H1 (cell line): ENCODE results near the gene RPL21. TPM values are rescaled to one million over a fixed set of nuclear protein-coding genes. Genes with fewer than 3 reads are reported as not detected.
A peak's percentile ranks its signal among the peaks of the same experiment; 100 is the strongest.

Experiments used
- CTCF ChIA-PET: fragments of 300-600 bp; sonication (Branson Sonifier 250); formaldehyde crosslinking; loops from one replicate; lab custom pipeline; 2021; ENCODE audit not compliant: partially characterized antibody; lab: Charles Lee
- POLR2A ChIA-PET: fragments of 300-600 bp; sonication (Branson Sonifier 250); formaldehyde crosslinking; loops from one replicate; lab custom pipeline; 2021; ENCODE audit warnings: inconsistent platforms; ENCODE audit not compliant: partially characterized antibody; lab: Charles Lee
- DNase-seq, 2 experiments: peaks; one replicate each; pipeline versions ENCODE4 v3.0.0 to v3.0.0-alpha.2; 2010 to 2022; ENCODE audit warnings: low spot score in 2 of 2, low read depth in 1 of 2, mixed read lengths in 1 of 2
- FAIRE-seq: peaks from 2 replicates; lab custom pipeline; 2011; peaks lifted over from hg19 to GRCh38; lab: Jason Lieb, UNC
- H2AFZ ChIP-seq: 2 replicates; pipeline ENCODE4 v1.8.1; 2012; ENCODE audit warnings: low read length, inconsistent platforms
- H2AK5ac ChIP-seq: 2 replicates; pipeline ENCODE4 v1.6.1; 2013; ENCODE audit warnings: low read depth, low read length
- H2BK120ac ChIP-seq: replicated peaks from 2 replicates; pipeline ENCODE3; 2013; ENCODE audit warnings: low read depth, low read length, inconsistent platforms
- H2BK12ac ChIP-seq: 2 replicates; pipeline ENCODE4 v1.6.1; 2013; ENCODE audit warnings: low read depth, low read length
- H2BK15ac ChIP-seq: 2 replicates; pipeline ENCODE4 v1.6.1; 2013; ENCODE audit warnings: low read length
- H2BK20ac ChIP-seq: 2 replicates; pipeline ENCODE4 v1.6.1; 2013; ENCODE audit warnings: low read length
- H2BK5ac ChIP-seq: 2 replicates; pipeline ENCODE4 v1.6.1; 2013; ENCODE audit warnings: low read depth, low read length
- H3K14ac ChIP-seq: 2 replicates; pipeline ENCODE4 v1.6.1; 2013; ENCODE audit warnings: inconsistent platforms; ENCODE audit not compliant: insufficient read length
- H3K18ac ChIP-seq: 2 replicates; pipeline ENCODE4 v1.6.1; 2013; ENCODE audit warnings: low read length; ENCODE audit errors: extremely low read depth
- H3K23ac ChIP-seq: 2 replicates; pipeline ENCODE4 v1.6.1; 2013; ENCODE audit warnings: inconsistent platforms; ENCODE audit not compliant: insufficient read length
- H3K23me2 ChIP-seq: 2 replicates; pipeline ENCODE4 v1.6.1; 2013; ENCODE audit warnings: low read depth, low read length
- H3K27ac ChIP-seq: 2 replicates; pipeline ENCODE4 v1.6.1; 2011; ENCODE audit warnings: low read depth, low read length, inconsistent platforms
- H3K27me3 ChIP-seq, 4 experiments: replicated peaks in 1 of 4; 1 replicate in 1 of 4; 2 replicates in 3 of 4; pipeline versions ENCODE4 v1.6.1 to v1.8.1; 2011 to 2013; ENCODE audit warnings: low read length in 3 of 4, mild to moderate bottlenecking in 3 of 4, inconsistent platforms in 2 of 4, mixed read lengths in 2 of 4, moderate library complexity in 1 of 4; ENCODE audit not compliant: control insufficient read depth in 3 of 4, insufficient read depth in 3 of 4; ENCODE audit errors: extremely low read depth in 1 of 4
- H3K36me3 ChIP-seq, 4 experiments: 2 replicates each; pipeline versions ENCODE4 v1.6.1 to v1.8.1; 2011 to 2013; ENCODE audit warnings: mild to moderate bottlenecking in 4 of 4, low read length in 3 of 4, moderate library complexity in 2 of 4, control low read depth in 1 of 4, inconsistent platforms in 1 of 4; ENCODE audit not compliant: insufficient read depth in 4 of 4, control insufficient read depth in 2 of 4
- H3K4ac ChIP-seq: replicated peaks from 2 replicates; pipeline ENCODE3; 2013; ENCODE audit warnings: low read length, low read depth, mixed read lengths, inconsistent platforms; ENCODE audit not compliant: insufficient read length
- H3K4me1 ChIP-seq, 4 experiments: replicated peaks in 1 of 4; 1 replicate in 1 of 4; 2 replicates in 3 of 4; pipeline versions ENCODE4 v1.6.1 to v1.8.1; 2011 to 2013; ENCODE audit warnings: low read length in 3 of 4, inconsistent platforms in 2 of 4, mixed read lengths in 1 of 4; ENCODE audit not compliant: insufficient read depth in 4 of 4, control insufficient read depth in 3 of 4
- H3K4me2 ChIP-seq, 2 experiments: 2 replicates each; pipeline versions ENCODE4 v1.6.1 to v1.8.1; 2011 to 2013; ENCODE audit warnings: low read depth in 2 of 2, low read length in 2 of 2, control low read depth in 1 of 2, inconsistent platforms in 1 of 2, mild to moderate bottlenecking in 1 of 2; ENCODE audit not compliant: insufficient read depth in 1 of 2
- H3K4me3 ChIP-seq, 4 experiments: fragments of 200-600, 300-600 bp in 1 of 4; sonication (generic), shearing (Covaris generic), sonication (Bioruptor Twin) in 1 of 4; 2 replicates each; pipeline versions ENCODE4 v1.5.1 to v1.8.1; 2011 to 2016; ENCODE audit warnings: low read length in 4 of 4, low read depth in 3 of 4, control low read depth in 2 of 4, inconsistent platforms in 2 of 4, mild to moderate bottlenecking in 2 of 4, mixed read lengths in 1 of 4, moderate library complexity in 1 of 4; ENCODE audit not compliant: insufficient read depth in 2 of 4; ENCODE audit errors: extremely low read depth in 1 of 4
- H3K56ac ChIP-seq: replicated peaks from 2 replicates; pipeline ENCODE3; 2013; ENCODE audit warnings: low read depth, mild to moderate bottlenecking, mixed read lengths, low read length, inconsistent platforms; ENCODE audit not compliant: insufficient read length
- H3K79me1 ChIP-seq: 2 replicates; pipeline ENCODE4 v1.6.1; 2013; ENCODE audit warnings: low read depth, low read length, control low read depth
- H3K79me2 ChIP-seq, 2 experiments: 2 replicates each; pipeline versions ENCODE4 v1.6.1 to v1.8.1; 2012 to 2013; ENCODE audit warnings: low read length in 2 of 2, mild to moderate bottlenecking in 2 of 2, inconsistent platforms in 1 of 2; ENCODE audit not compliant: insufficient read depth in 2 of 2, control insufficient read depth in 1 of 2
- H3K9ac ChIP-seq, 4 experiments: replicated peaks in 1 of 4; 1 replicate in 1 of 4; 2 replicates in 3 of 4; pipeline versions ENCODE4 v1.6.1 to v1.8.1; 2011 to 2013; ENCODE audit warnings: low read depth in 3 of 4, low read length in 3 of 4, control low read depth in 2 of 4, mild to moderate bottlenecking in 2 of 4, moderate library complexity in 2 of 4, inconsistent platforms in 1 of 4; ENCODE audit errors: extremely low read depth in 1 of 4
- H3K9me3 ChIP-seq, 2 experiments: 2 replicates each; pipeline versions ENCODE4 v1.6.1 to v1.8.1; 2012 to 2013; ENCODE audit warnings: mild to moderate bottlenecking in 2 of 2, moderate library complexity in 2 of 2, control low read depth in 1 of 2, inconsistent platforms in 1 of 2, low read depth in 1 of 2, low read length in 1 of 2, mixed read lengths in 1 of 2; ENCODE audit not compliant: insufficient read depth in 2 of 2
- H4K20me1 ChIP-seq, 2 experiments: replicated peaks in 1 of 2; 2 replicates each; pipeline versions ENCODE3 to v1.8.1; 2011 to 2013; ENCODE audit warnings: inconsistent platforms in 2 of 2, low read length in 2 of 2, mild to moderate bottlenecking in 1 of 2; ENCODE audit not compliant: insufficient read depth in 2 of 2, control insufficient read depth in 1 of 2
- H4K5ac ChIP-seq: 2 replicates; pipeline ENCODE4 v1.6.1; 2013; ENCODE audit warnings: low read length, low read depth, mixed read lengths, inconsistent platforms; ENCODE audit not compliant: insufficient read length
- H4K8ac ChIP-seq: 2 replicates; pipeline ENCODE4 v1.8.0; 2013; ENCODE audit warnings: mild to moderate bottlenecking, moderate library complexity, low read length, inconsistent platforms; ENCODE audit not compliant: insufficient read depth; ENCODE audit errors: extremely low read depth
- H4K91ac ChIP-seq: replicated peaks from 2 replicates; pipeline ENCODE3; 2013; ENCODE audit warnings: low read length, mixed read lengths, inconsistent platforms; ENCODE audit not compliant: insufficient read length
- ATF2 ChIP-seq: IDR thresholded peaks from 2 replicates; pipeline ENCODE4 v1.6.1; 2012; ENCODE audit warnings: low read length, inconsistent platforms
- BACH1 ChIP-seq: IDR thresholded peaks from 2 replicates; pipeline ENCODE4 v1.6.1; 2012; ENCODE audit warnings: low read length, improper control_type of control experiment
- BCL11A ChIP-seq, 2 experiments: IDR thresholded peaks; one replicate each; pipeline ENCODE4 v1.6.1; 2011; ENCODE audit warnings: low read depth in 2 of 2, low read length in 2 of 2, mild to moderate bottlenecking in 2 of 2
- BRCA1 ChIP-seq: IDR thresholded peaks from 2 replicates; pipeline ENCODE4 v1.6.1; 2012; ENCODE audit warnings: low read depth, low read length, improper control_type of control experiment
- CEBPB ChIP-seq: IDR thresholded peaks from 2 replicates; pipeline ENCODE4 v1.6.1; 2012; ENCODE audit warnings: low read depth, low read length
- CHD1 ChIP-seq: IDR thresholded peaks from 2 replicates; pipeline ENCODE4 v1.6.1; 2012; ENCODE audit warnings: low read depth, low read length, improper control_type of control experiment
- GTF2F1 ChIP-seq: IDR thresholded peaks from 2 replicates; pipeline ENCODE4 v1.6.1; 2012; ENCODE audit warnings: low read depth, low read length, improper control_type of control experiment, borderline replicate concordance
- HDAC6 ChIP-seq: IDR thresholded peaks from one replicate; pipeline ENCODE4 v1.7.1; 2012; ENCODE audit warnings: low read depth, mild to moderate bottlenecking, inconsistent platforms, low read length, moderate library complexity
- PHF8 ChIP-seq: fragments of 200-600 bp; sonication (generic); conservative IDR thresholded peaks from 2 replicates; pipeline ENCODE4 v1.7.1; 2012; ENCODE audit warnings: low read depth, mild to moderate bottlenecking, inconsistent platforms, low read length, moderate library complexity
- RNF2 ChIP-seq: fragments of 200-900, 300-1000 bp; sonication (generic); IDR thresholded peaks from 2 replicates; pipeline ENCODE4 v1.7.1; 2016; ENCODE audit warnings: borderline replicate concordance, low read depth, mild to moderate bottlenecking, antibody characterized with exemption, low read length; ENCODE audit not compliant: poor library complexity, severe bottlenecking; ENCODE audit errors: missing control alignments
- TAF1 ChIP-seq: IDR thresholded peaks from 2 replicates; pipeline ENCODE4 v1.6.1; 2011; ENCODE audit warnings: mild to moderate bottlenecking, low read depth, low read length
- WGBS, 2 experiments: shearing (Covaris generic) in 1 of 2; methylation state at CpG; one replicate each; pipeline versions ENCODE4 v1.1.6 to v1.1.7; 2013 to 2015; ENCODE audit warnings: low lambda C conversion rate in 2 of 2, mixed read lengths in 2 of 2, inconsistent platforms in 1 of 2, low coverage in 1 of 2, missing lambda C conversion rate in 1 of 2; ENCODE audit not compliant: insufficient replicate concordance in 2 of 2, insufficient coverage in 1 of 2, insufficient read length in 1 of 2; ENCODE audit errors: extremely low coverage in 1 of 2, missing lambda C conversion rate in 1 of 2; 5-methylcytosine and 5-hydroxymethylcytosine counted together
- polyA plus RNA-seq, 7 experiments: library from polyadenylated mRNA; depleted of rRNA in 3 of 7; stranded (reverse) in 5 of 7; unstranded in 2 of 7; fragments of >200 nt in 5 of 7; fragments of 200-250 nt in 2 of 7; gene quantifications; 1 replicate in 5 of 7; 2 replicates in 1 of 7; 4 replicates in 1 of 7; pipeline versions ENCODE4 v1.2.1 to v1.2.3, GENCODE V29; 2011 to 2013; ENCODE audit warnings: missing spikeins in 2 of 7, mixed read lengths in 2 of 7
- total RNA-seq: library from RNA; stranded (reverse); fragmentation: NEBNext Ultra II Directional; extraction: Animal tissue kit (Norgen Biotek cat#: 25700); gene quantifications from 2 replicates; pipeline ENCODE4 v1.2.1, GENCODE V29; 2021

Gene RPL21
- total and polyA plus RNA-seq, 2 of the 8 experiments (the other 6 are each of a cell fraction or from before 2014, with no cell fraction given): 624 to 1,283 TPM

GRCh38 chr13:27280009-27280656 is 28.8 kb downstream of the RPL21 start:
- WGBS, 2 experiments: 81% methylated on average over 5 of the region's 5 CpGs; no CpG with 5 or more reads in 1 of the 2 experiments
- H3K36me3 ChIP-seq: no peaks in the 10 kb centered on the region
- H3K4me3 ChIP-seq: no peak overlapping the region
- no peaks in the 10 kb centered on the region for H3K23me2 ChIP-seq
- ChIA-PET CTCF (interaction anchor here (0.6 to 2.5 kb wide), 11 partner anchors 10 to 295 kb away, joined by 3 to 8 read pairs (median 4); partner anchors contain the start of gene RASL11A), POLR2A (interaction anchor here (1.0 to 1.7 kb wide), 6 partner anchors 9 to 27 kb away, joined by 3 to 10 read pairs (median 4); partner anchors contain the start of gene RASL11A)
- H2AFZ ChIP-seq: peak overlapping the region; percentile 42; the same call in 1 of the 2 replicates
- no peak overlapping the region for H2BK12ac ChIP-seq
- H3K79me1 ChIP-seq: no peaks in the 10 kb centered on the region
- no peak overlapping the region for H3K14ac ChIP-seq
- no peak overlapping the region for H2BK15ac ChIP-seq
- no peak overlapping the region for H2BK20ac ChIP-seq
- H4K8ac ChIP-seq: no peak overlapping the region
- DNase-seq (no peak), FAIRE-seq (no peak)
- H4K91ac ChIP-seq: no peak overlapping the region
- H3K18ac ChIP-seq: no peak overlapping the region
- H2BK120ac ChIP-seq: no peak overlapping the region
- no peak overlapping the region; the same call in 1 of the 2 replicates for H3K27ac ChIP-seq
- H2AK5ac ChIP-seq: no peak overlapping the region
- no peaks in the 10 kb centered on the region for H3K27me3 ChIP-seq
- no peak overlapping the region for H3K23ac ChIP-seq
- H3K4ac ChIP-seq: no peak overlapping the region
- H3K9me3 ChIP-seq: no peaks in the 10 kb centered on the region
- H3K4me2 ChIP-seq: no peak overlapping the region
- no peak overlapping the region for H3K9ac ChIP-seq
- H2BK5ac ChIP-seq: no peak overlapping the region
- no peaks in the 10 kb centered on the region for H4K20me1 ChIP-seq
- no peaks in the 10 kb centered on the region for H3K4me1 ChIP-seq
- no peak overlapping the region for H3K56ac ChIP-seq
- H3K79me2 ChIP-seq: no peaks in the 10 kb centered on the region
- H4K5ac ChIP-seq: no peak overlapping the region
- TF ChIP-seq GTF2F1 (no peak), HDAC6 (no peak), ATF2 (no peak), BCL11A (IDR thresholded peaks at IDR 0.05; ENCODE audit: low read depth in 2 of 2, low read length in 2 of 2) (no peak), BACH1 (no peak), CEBPB (no peak), CHD1 (no peak), PHF8 (no peak), RNF2 (no peak), BRCA1 (no peak), TAF1 (no peak)
